DMS 273 treated with DMSO at 0.1 percent for 48 hours (cell line): ENCODE results near the gene KATNAL1.

Experiments used
- DNase-seq: peaks from one replicate; lab custom pipeline; 2025; lab: John Stamatoyannopoulos, UW

KATNAL1 gene

DNA sequence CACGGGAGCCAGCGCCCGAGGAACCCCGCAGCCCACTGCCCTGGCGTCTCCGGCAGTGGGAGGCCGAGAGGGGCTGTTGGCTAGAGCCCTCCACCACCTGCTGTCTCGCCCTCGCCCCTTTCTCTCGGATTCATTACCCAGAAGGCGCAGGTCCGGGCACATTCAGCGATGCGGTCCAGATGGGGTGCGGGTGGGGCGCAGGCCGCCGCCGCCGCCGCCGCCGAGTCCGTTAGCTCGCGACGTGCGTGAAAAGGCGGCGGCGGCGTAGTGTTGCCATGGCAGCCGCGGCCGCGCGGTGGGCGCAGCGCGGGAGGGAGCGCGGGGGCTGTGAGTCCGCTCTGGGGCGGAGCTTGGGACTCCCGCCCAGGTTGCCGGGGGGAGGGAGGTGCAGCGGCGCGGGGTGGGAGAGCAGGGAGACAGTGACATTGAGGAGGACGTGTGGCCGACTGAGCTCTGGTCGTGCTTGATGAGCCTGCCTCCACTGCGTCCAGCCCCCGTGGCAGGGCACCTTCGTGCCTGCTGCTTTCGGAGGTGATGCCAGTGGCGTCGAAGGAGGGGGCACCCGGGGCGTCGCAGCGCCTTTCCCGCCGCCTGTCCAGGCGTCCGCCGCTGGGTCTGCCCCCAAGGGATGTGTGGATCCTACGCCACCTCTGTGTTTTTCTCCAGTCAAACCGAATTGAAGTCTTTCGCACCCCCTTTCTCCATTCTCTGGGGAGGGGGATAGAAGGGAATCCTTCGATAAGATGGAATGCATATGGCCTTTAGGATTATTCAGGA lies at the start of gene KATNAL1:
TSS of gene KATNAL1 (minus strand) at position 358 of the 777 bp plus-strand sequence. CDS start 23,774 bp downstream, outside the sequence.
- DNase-seq, result peak; percentile 38

DNA sequence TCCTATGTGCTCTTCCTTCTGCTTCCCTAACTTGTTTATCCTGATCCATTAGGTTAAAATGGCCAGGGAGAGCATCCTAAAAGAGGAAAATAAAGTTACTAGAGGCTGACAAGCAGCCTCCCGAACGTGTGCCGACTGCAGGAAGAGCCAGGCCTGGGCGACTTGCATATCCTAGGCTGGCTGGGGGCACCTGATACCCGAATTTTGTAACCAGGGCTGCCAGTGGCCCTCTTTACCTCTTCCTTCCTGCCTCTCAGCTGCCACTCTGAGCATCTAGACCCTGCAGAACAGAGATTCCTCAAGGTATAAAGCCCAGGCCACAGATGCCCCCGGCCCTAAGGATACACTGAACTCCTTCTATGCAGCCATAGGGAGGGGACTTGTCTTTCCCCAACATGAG lies 48.5 kb upstream of the KATNAL1 start:
- DNase-seq, result no peak

DNA sequence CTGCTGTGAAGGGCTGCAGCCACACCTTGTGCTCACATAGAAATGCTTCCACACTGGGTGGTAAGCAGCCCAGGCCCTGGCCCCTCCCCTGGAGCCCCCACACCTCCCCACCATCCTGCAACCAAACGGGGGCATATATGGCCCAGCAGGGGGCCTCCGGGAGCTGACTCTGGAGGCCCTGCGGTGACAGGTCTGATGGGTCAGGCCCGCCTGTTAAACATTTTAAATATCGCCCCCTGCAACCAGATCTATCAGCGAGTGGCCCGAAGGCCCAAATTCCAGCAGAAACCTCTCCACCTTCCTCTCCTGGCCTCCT lies 48.0 kb upstream of the KATNAL1 start:
- DNase-seq, result no peak

DNA sequence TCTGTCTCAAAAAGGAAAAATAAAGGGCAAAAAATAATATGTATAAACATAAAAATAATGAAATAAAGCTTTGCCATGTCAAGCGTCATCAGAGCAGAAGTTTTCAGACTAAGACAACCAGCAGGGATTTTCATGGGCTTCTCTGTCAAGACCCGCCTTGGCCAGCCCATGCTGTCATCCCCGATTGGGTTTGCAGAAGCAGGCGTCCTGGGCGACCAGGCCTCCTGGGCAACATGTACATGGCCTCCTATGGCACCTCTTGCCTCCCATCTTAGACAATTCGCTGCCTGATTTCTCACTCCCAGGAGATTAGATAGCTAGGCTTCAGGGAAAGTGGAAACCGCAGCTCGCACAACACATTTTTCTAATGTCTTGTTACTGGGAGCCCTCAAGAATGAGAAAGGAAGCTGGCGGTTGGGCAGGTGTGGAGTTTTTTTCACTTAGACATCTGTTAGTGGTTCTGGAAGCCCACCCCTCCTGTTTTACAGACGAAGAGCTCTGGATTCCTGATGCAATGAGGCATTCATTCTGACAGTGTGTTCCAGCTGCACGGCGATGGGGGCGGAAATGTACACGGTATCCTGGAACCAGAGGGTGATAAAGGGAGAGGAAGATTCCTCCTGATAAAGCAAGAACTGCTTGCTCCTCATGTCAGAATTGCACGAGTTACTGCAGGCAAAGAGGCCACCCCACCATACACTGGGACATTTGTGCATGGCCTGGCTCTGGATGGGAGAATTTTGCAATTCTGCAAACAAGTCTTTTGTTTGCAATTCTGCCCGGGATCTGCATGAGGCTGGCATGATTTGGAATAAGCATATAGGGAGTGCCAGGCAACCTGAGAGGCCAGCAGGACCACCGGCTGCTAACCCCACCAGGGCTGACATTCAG lies 47.4 kb upstream of the KATNAL1 start:
- DNase-seq, result no peak

DNA sequence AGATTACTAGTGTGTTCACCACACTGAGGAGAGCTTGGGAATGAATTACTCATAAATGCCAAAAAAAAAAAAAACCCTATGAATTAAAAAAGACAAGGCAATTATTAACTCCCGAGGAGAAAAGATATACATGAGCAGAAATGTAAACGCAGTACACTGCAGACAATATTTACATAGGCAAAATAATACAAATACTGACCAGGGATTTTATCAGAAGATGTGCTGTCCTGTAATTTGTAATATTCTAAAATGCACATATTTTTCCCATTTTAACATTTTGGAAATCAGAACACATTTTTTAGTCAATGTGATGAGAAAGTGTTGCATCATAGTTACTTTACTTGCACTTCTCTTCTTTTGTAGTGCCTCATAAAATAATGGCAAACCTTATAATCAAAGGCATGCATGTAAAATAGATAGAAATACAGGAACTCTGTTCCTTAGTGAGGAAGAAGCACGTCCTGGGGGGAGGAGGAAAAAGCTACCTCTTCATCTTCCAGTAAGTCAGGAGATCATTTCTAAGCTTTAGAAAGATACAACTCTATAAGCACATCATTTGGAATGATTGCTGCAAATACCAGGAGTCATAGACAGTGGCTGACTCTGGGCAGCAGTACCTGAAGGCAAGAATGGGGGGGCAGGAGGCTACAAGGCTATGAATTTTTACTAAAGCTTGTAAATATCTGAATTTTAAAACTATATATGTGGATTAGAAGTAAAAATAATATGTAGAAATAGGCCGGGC lies 46.3 kb upstream of the KATNAL1 start:
- no peak for DNase-seq

DNA sequence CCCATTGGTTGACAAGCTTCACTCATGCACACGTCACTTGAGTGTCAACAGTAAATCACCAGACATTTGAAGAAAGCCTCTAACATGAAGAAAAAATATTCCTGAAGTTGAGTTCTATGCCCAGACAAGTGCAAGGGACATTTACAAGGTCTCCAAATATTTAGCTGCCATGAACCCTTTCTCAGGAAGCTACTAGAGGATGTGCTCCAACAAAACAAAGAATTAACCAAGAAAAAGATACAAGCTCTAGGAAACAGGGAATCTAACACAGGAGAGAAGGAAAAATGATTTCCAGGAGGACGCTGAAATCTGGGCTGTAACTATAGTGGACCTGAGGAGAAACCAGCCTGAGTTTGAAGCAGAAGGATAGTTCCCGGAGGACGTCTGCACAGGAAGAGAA lies 45.7 kb upstream of the KATNAL1 start:
- DNase-seq, result no peak

DNA sequence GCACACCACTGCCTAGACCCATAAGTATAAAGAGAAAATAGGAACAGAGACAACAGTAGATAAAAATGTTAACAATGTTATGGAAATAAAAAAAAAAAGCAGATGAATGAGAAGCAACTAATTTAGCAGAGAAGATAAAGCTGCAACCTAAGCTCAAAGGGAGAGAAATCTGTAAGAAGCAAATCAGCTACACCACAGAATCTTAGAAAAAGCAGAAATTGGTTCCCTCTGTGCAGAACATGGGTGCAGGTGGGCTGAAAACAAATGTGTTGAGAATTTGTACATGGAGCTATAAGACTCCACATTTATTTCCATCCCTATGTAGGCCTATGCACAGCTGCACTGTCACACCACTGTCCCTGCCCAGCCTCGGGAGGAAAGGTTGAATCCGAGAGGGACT lies 44.8 kb upstream of the KATNAL1 start:
- no peak for DNase-seq

DNA sequence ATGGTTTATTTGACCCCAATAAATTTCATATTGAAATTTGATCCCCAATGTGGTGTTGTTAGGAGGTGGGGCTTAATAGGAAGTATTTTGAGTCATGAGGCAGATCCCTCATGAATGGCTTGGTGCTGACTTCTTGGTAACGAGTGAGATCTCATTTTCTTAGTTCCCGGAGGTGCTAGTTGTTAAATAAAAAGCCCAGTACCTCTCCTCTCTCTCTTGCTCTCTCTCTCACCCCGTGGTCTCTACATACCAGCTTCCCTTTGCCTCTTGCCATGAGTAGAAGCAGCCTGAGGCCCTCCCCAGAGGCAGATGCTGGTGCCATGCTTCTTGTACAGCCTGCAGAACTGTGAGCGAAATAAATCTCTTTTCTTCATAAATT lies 39.4 kb upstream of the KATNAL1 start:
- DNase-seq, result no peak

DNA sequence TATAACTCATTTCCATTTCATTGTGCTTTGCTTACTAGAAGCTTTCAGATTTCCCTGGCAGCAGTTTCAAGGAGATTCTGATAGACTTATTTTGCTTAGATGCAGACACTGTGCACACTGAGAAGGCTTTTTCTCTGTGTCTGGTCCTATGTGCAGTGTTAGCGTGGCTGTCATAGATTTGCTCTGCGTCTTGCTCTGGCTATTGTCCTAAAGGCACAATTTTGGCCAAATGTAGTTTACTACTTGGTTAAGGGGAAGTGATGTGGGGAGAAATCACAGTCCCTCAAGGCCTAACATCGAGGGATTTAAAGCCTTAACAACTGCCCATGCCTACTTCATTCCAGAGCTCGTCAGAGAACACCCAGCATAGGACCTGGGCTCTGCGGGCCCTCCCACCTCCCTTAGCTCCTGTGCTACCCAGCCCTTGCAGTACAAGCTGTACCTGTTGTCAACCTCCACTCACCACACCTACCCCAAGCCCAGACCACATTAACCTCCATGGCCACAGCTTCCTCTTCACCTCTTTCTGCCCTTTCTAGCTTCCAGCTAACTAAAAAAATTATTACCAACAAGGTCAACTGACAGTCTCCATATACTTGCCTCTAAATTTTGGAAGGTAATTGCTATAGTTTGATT lies 38.9 kb upstream of the KATNAL1 start:
- DNase-seq, result no peak

DNA sequence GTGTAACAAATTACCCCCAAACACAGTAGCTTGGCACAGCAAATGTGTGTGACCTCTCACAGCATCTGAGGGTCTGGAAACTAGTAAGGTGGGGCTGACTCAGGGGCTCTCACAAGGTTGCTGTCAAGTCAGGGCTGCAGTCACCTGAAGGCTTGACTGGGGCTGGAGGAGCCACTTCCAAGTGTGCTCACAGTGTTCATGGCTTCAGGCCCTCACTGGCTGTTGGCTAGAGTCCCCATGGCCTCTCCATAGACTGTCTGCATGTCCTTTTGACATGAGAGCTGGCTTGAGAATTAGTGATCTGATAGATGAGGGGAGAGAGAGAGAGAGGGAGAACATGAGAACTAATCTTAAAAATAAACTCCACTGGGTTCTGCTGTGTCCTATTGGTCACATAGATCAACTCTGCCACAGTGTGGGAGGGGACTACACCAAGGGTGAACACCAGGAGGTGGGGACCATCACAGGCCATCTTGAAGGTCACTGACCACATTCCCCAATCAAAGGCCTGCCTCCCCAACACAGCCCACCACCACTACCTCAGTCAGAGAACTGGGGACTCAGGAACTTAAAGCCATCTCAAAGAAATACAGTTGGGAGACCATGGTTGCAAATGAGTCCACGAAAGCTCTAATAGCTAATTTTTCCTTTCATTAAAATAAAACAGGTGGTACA lies 38.2 kb upstream of the KATNAL1 start:
- no peak for DNase-seq

DNA sequence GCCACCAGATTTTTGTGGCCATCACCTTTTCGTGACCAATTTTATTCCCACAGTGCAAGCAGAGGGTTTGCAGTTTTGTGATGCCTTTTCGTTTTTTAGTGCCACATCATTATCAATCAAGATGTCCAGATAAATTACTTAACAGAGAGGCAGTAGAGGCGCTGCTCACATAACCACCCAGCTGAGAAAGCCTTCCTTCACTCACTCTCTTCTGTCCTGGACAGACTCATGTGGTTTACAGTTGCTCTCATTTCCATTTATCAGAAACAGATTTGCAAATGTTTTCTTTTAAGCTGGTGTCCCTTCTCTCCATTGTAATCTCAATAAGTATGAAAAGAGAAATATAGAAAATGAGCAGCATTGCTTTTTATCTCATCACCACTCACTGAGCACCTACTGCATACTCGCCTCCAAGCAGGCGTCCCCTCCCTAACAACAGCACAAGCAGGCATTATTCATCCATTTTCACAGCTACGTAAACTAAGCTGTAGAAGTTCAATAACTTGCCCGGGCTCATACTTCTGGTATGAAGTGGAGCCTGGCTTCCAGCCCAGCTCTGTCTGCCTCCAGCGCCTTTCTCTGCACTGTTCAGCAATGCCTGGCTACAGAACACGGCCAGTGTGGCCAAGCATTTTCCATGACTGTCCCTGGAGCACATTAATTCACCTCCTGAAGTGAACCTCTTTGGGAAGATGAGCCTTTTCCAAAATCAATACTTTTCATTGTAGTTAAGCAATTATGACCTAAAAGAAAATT lies 34.6 kb upstream of the KATNAL1 start:
- no peak for DNase-seq

DNA sequence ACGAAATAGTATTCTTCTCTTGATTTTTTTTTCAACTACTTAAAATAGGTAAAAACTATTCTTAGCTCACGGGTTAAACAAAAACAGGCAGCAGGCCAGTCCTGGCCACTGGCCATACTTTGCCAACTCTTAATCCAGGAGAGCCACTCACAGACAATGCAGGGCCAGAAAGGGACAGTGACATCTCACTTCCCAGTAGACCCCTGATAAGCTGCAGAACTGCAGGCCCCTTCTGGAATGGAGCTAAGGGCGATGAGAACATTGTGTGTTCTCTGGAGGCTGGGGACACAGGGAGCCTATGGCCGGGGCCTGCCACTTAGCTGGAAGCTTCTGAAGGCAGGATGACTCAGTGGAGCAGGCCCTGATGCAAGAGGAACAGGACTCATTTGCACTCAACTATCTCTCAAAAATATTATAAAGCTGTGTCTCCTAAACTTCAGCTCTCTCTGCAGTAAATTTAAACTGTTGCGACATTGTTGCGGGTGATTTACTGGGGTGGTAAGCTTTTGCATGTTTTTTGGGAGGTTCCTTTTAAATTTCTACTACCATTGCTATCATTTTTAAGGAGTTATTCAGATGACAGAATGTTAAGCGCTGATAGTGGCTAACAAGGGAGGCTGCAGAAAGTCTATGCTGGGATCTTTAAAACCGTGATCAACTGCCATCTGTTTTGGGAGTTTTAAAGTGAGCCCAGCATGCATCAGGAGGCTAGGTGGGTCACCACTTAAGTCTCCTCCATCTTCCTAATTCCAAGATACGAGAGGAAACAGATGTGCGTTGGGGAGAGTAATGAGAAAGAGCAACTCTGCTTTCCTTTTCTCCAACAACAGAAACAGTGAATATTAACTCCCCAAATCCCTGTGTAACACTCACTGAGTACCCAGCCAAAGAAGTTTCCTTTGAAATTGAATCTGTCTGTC lies 33.2 kb upstream of the KATNAL1 start:
- no peak for DNase-seq

DNA sequence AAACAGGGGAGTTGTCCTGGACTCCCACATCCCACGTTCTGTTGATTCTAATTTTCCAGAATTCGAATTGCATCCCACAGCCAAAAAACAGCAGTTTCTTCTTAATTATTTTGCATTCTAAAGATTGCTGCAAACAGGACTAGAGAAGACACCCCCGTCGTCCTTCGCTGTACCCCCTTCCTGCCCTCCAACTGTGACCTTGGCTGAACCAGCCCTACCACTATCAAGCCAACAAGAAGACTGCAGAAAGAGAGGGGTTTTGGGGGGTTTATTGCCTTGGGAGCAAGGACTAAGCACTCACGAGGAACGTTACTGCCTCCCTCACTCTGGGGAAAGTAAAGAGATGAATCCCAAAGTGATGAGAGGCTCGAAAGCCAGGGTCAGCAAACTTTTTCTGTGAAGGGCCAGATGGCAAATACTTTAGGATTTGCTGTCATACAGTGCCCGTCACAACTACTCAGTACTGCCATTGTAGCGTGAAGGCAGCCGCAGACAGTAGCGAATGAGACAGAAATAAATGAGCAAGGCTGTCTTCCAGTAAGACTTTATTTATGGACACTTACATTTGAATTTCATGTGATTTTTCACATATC lies 32.5 kb upstream of the KATNAL1 start:
- DNase-seq, result no peak

DNA sequence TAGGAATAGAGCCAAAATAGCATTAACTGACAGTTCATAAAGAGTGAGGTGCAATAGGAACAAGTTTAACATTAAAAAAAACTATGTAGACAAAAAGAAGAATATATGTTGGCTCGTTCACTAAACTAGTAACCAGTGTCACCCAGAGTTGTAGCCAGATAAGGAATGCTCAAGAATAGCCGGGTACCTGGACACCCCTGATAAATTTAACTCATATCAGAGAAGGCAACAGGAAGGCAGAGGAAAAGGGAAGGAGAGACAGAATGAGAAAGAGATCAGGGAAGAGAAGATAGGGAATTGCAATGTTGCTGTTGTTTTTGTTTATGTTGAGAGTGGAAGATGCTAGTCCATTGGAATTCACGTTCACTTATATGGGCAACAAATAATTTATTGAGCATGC lies 31.6 kb upstream of the KATNAL1 start:
- DNase-seq, result no peak

DNA sequence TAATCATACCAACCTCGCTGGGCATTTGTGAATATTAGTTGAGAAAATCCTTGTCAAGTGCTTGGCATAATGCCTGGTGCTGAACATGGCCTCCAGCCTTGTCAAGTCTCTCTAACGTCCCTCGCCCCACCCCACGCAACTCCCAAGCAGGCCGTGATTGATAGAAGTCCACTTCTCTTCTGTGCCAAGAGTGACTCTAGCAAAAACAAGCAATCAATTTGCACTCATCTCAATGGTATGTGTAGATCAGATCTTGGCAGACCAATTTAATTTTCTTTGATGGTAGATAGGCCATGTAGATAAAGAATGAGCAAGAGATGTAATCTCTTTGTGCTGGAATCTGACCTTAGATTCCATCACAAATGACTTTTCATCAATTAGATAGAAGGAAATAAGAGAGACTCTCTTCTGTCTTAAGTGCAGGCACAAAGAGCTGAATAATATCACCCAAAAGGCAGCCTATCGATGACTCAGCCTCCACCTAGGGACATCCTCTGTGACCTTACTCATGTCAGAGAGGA lies 31.0 kb upstream of the KATNAL1 start:
- no peak for DNase-seq

DNA sequence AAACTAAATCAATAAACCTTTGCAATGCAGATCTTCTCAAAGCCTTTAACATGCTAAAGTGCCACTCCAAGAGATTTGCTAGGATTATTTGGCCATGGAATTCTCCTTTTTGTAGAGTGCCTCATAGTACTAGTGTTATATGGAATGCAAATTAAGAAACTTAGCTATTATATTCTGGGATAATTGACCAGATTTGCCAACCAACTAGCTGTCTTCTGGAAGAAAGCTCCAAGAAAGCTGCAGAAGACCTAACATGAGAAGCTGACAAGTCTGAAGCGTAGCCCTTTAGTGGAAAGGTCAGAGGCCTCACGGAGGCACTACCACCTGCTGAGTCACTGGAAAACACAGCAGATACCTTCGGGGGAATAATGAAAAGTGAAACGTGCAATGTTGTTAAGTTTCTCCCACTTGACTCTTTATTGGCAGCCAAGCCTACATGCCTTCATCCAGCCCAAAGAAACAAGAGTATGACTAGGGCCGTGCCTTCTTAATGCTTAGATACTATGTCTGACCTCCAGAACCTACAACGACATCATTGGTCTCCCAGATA lies 29.8 kb upstream of the KATNAL1 start:
- DNase-seq, result no peak

DNA sequence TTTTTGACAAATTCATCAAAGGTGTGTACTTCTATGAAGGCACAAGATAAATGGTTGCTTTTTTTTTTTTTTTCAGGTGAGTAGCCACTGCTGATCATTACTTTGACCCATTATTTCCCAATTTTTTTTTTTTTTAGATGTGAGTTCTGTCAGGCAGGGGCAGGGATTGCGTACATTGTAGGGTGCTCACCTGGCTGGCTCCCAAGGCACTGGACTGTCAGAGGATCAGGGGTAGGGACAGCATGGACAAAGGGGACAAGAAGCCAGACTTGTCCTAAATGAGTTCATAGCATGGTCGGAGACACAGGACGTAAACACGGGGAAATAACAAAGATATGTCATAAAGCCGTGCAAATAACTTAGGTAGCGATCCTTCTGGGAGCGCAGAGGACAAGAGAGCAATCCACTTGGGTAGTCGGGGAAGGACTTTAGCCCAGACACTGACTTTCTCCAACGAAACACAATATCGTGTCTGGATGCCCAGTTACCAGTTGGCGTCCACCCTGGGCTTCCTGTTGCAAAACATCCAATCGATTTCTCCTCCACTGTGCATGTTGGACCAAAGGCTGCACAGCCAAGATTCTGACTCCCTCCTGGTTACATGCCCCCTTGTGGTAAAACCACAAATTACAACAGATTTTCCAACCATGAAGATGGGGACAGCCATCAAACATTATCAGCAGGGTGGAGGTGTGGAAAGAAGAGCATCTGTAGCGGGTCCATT lies 27.5 kb upstream of the KATNAL1 start:
- DNase-seq, result no peak

DNA sequence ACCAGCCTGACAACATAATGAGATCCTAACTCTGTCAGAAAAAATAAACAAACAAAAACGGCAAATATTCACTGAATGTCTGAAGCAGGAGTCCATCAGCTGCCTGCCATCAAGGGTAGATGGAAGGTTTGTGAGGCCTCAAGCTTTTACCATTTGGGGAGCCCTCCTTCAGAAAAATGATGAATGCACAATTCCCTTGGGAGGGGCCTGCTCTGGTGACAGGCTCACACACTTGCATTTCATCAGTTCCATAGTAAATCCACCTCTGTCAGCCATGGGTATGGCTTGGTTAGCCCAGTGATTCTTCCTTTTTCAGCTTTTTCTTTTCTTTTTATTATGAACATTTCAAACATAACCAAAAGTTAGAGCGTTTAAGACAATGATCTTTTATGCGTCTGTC lies 26.3 kb upstream of the KATNAL1 start:
- DNase-seq, result no peak
